HEK293 (cell line): ENCODE results near the gene AKAP8.

Experiments
- AEBP2 ChIP-seq: fragments of 450-650 bp; formaldehyde crosslinking; IDR thresholded peaks from 2 replicates; pipeline ENCODE4 v1.5.1; 2016; ENCODE audit warnings: missing biosample characterization, missing genetic modification characterization, borderline replicate concordance
- GLI2 ChIP-seq: fragments of 450-650 bp; formaldehyde crosslinking; IDR thresholded peaks from 2 replicates; pipeline ENCODE4; 2017; ENCODE audit warnings: missing biosample characterization, missing genetic modification characterization, low read depth, borderline replicate concordance
- RBAK ChIP-seq: fragments of 450-650 bp; formaldehyde crosslinking; IDR thresholded peaks from 2 replicates; pipeline ENCODE4 v1.5.1; 2016; ENCODE audit warnings: missing biosample characterization, missing genetic modification characterization
- REST ChIP-seq: fragments of 450-650 bp; formaldehyde crosslinking; IDR thresholded peaks from 2 replicates; pipeline ENCODE4 v1.5.1; 2016; ENCODE audit warnings: missing biosample characterization, missing genetic modification characterization
- ZBTB1 ChIP-seq: fragments of 450-650 bp; formaldehyde crosslinking; IDR thresholded peaks from 2 replicates; pipeline ENCODE4 v1.5.1; 2016; ENCODE audit warnings: missing biosample characterization, missing genetic modification characterization
- ZBTB21 ChIP-seq: fragments of 450-650 bp; formaldehyde crosslinking; IDR thresholded peaks from 2 replicates; pipeline ENCODE4 v1.5.1; 2017; ENCODE audit warnings: missing biosample characterization, missing genetic modification characterization
- ZBTB8A ChIP-seq: fragments of 450-650 bp; formaldehyde crosslinking; IDR thresholded peaks from 2 replicates; pipeline ENCODE4 v1.5.1; 2016; ENCODE audit warnings: missing biosample characterization, missing genetic modification characterization
- ZFP37 ChIP-seq: fragments of 450-650 bp; formaldehyde crosslinking; IDR thresholded peaks from 2 replicates; pipeline ENCODE4 v1.5.1; 2016; ENCODE audit warnings: missing biosample characterization, missing genetic modification characterization
- ZNF140 ChIP-seq: fragments of 450-650 bp; formaldehyde crosslinking; IDR thresholded peaks from 2 replicates; pipeline ENCODE4 v1.5.1; 2016; ENCODE audit warnings: missing biosample characterization, missing genetic modification characterization
- ZNF18 ChIP-seq: fragments of 450-650 bp; formaldehyde crosslinking; IDR thresholded peaks from 2 replicates; pipeline ENCODE4 v1.5.1; 2016; ENCODE audit warnings: missing biosample characterization, missing genetic modification characterization
- ZNF266 ChIP-seq: fragments of 450-650 bp; formaldehyde crosslinking; IDR thresholded peaks from 2 replicates; pipeline ENCODE4 v1.5.1; 2016; ENCODE audit warnings: missing biosample characterization, missing genetic modification characterization, low read depth
- ZNF292 ChIP-seq: fragments of 450-650 bp; formaldehyde crosslinking; IDR thresholded peaks from 2 replicates; pipeline ENCODE4 v1.5.1; 2016; ENCODE audit warnings: low read depth, missing biosample characterization, missing genetic modification characterization, borderline replicate concordance
- ZNF404 ChIP-seq: fragments of 450-650 bp; formaldehyde crosslinking; IDR thresholded peaks from 2 replicates; pipeline ENCODE4 v1.5.1; 2017; ENCODE audit warnings: missing biosample characterization, missing genetic modification characterization
- ZNF426 ChIP-seq: fragments of 450-650 bp; formaldehyde crosslinking; IDR thresholded peaks from 2 replicates; pipeline ENCODE4 v1.5.1; 2017; ENCODE audit warnings: missing biosample characterization, missing genetic modification characterization, mild to moderate bottlenecking, inconsistent platforms, moderate library complexity
- ZNF510 ChIP-seq: fragments of 450-650 bp; formaldehyde crosslinking; IDR thresholded peaks from 2 replicates; pipeline ENCODE4 v1.5.1; 2018; ENCODE audit warnings: mild to moderate bottlenecking, missing genetic modification characterization, missing biosample characterization; ENCODE audit not compliant: insufficient replicate concordance
- ZNF529 ChIP-seq: fragments of 450-650 bp; formaldehyde crosslinking; IDR thresholded peaks from 2 replicates; pipeline ENCODE4 v1.5.1; 2017; ENCODE audit warnings: missing genetic modification characterization, missing biosample characterization; ENCODE audit not compliant: insufficient replicate concordance
- ZNF530 ChIP-seq: fragments of 450-650 bp; formaldehyde crosslinking; IDR thresholded peaks from 2 replicates; pipeline ENCODE4 v1.5.1; 2016; ENCODE audit warnings: low read depth, missing biosample characterization, missing genetic modification characterization
- ZNF555 ChIP-seq: fragments of 450-650 bp; formaldehyde crosslinking; conservative IDR thresholded peaks from 2 replicates; pipeline ENCODE4 v1.5.1; 2017; ENCODE audit warnings: missing biosample characterization, mild to moderate bottlenecking, missing genetic modification characterization, inconsistent platforms
- ZNF558 ChIP-seq: fragments of 450-650 bp; formaldehyde crosslinking; IDR thresholded peaks from 2 replicates; pipeline ENCODE4 v1.5.1; 2016; ENCODE audit warnings: missing biosample characterization, missing genetic modification characterization
- ZNF560 ChIP-seq: fragments of 450-650 bp; formaldehyde crosslinking; IDR thresholded peaks from 2 replicates; pipeline ENCODE4 v1.5.1; 2017; ENCODE audit warnings: missing biosample characterization, missing genetic modification characterization, borderline replicate concordance
- ZNF580 ChIP-seq: fragments of 450-650 bp; formaldehyde crosslinking; IDR thresholded peaks from 2 replicates; pipeline ENCODE4 v1.5.1; 2016; ENCODE audit warnings: missing biosample characterization, missing genetic modification characterization
- ZNF629 ChIP-seq: fragments of 450-650 bp; formaldehyde crosslinking; IDR thresholded peaks from 2 replicates; pipeline ENCODE4 v1.5.1; 2017; ENCODE audit warnings: missing biosample characterization, missing genetic modification characterization
- ZXDB ChIP-seq: fragments of 450-650 bp; formaldehyde crosslinking; IDR thresholded peaks from 2 replicates; pipeline ENCODE4 v1.5.1; 2016; ENCODE audit warnings: missing biosample characterization, missing genetic modification characterization
- TF ChIP-seq, protein P1 (sequence below): fragments of 450-650 bp; formaldehyde crosslinking; conservative IDR thresholded peaks from 2 replicates; pipeline ENCODE4 v1.5.1; 2016; ENCODE audit warnings: low read depth, missing biosample characterization, missing genetic modification characterization

AKAP8 gene

DNA sequence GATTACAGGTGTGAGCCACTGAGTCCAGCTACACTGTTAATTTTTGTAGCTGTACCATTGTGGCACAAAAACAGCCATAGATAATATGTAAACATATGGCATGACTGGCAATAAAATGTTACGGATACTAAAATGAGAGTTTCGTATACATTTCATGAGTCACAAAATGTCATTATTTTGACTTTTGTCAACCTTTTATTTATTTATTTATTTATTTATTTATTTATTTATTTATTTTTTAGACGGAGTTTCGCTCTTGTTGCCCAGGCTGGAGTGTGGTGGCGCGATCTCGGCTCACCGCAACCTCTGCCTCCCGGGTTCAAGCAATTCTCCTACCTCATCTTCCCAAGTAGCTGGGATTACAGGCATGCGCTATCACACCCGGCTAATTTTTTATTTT lies 38.3 kb downstream of the AKAP8 start (continued):
- TF ChIP-seq ZNF580, result peak; percentile 70; the same call in 1 of the 2 replicates
- TF ChIP-seq ZNF629 (tag by site-specific recombination), result peak; percentile 51; the same call in 1 of the 2 replicates
- peak; percentile 54; the same call in 1 of the 2 replicates for TF ChIP-seq GLI2
- TF ChIP-seq AEBP2 (tag by site-specific recombination), result 0 out of 2 replicates have a peak, but pooled peaks have one; percentile 81
- TF ChIP-seq ZNF530 (tag by site-specific recombination), result peak; percentile 61; the same call in 1 of the 2 replicates
- TF ChIP-seq, protein P1, sequence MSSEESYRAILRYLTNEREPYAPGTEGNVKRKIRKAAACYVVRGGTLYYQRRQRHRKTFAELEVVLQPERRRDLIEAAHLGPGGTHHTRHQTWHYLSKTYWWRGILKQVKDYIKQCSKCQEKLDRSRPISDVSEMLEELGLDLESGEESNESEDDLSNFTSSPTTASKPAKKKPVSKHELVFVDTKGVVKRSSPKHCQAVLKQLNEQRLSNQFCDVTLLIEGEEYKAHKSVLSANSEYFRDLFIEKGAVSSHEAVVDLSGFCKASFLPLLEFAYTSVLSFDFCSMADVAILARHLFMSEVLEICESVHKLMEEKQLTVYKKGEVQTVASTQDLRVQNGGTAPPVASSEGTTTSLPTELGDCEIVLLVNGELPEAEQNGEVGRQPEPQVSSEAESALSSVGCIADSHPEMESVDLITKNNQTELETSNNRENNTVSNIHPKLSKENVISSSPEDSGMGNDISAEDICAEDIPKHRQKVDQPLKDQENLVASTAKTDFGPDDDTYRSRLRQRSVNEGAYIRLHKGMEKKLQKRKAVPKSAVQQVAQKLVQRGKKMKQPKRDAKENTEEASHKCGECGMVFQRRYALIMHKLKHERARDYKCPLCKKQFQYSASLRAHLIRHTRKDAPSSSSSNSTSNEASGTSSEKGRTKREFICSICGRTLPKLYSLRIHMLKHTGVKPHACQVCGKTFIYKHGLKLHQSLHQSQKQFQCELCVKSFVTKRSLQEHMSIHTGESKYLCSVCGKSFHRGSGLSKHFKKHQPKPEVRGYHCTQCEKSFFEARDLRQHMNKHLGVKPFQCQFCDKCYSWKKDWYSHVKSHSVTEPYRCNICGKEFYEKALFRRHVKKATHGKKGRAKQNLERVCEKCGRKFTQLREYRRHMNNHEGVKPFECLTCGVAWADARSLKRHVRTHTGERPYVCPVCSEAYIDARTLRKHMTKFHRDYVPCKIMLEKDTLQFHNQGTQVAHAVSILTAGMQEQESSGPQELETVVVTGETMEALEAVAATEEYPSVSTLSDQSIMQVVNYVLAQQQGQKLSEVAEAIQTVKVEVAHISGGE (tag by site-specific recombination), result peak; percentile 85
- TF ChIP-seq ZNF292 (tag by site-specific recombination), result peak; percentile 80; the same call in 1 of the 2 replicates
- 0 out of 2 replicates have a peak, but pooled peaks have one; percentile 70 for TF ChIP-seq ZNF404
- peak; percentile 47; the same call in 1 of the 2 replicates for TF ChIP-seq ZBTB1 (tag by site-specific recombination)
- TF ChIP-seq ZXDB (tag by site-specific recombination), result peak; percentile 84
- TF ChIP-seq ZNF426 (tag by site-specific recombination), result peak; percentile 93
- TF ChIP-seq ZNF266 (tag by site-specific recombination), result peak; percentile 92
- 0 out of 2 replicates have a peak, but pooled peaks have one; percentile 30 for TF ChIP-seq RBAK (tag by site-specific recombination)
- TF ChIP-seq ZNF529 (tag by site-specific recombination), result peak; percentile 64
- TF ChIP-seq ZFP37 (tag by site-specific recombination), result 0 out of 2 replicates have a peak, but pooled peaks have one; percentile 52
- TF ChIP-seq ZNF510, result peak; percentile 88
- TF ChIP-seq ZNF560 (tag by site-specific recombination), result peak; percentile 98
- 0 out of 2 replicates have a peak, but pooled peaks have one; percentile 48 for TF ChIP-seq ZBTB21
- TF ChIP-seq ZNF140, result peak; percentile 81; the same call in 1 of the 2 replicates
- peak; percentile 78 for TF ChIP-seq REST (tag by site-specific recombination)
- peak; percentile 80 for TF ChIP-seq ZBTB8A (tag by site-specific recombination)
- 0 out of 2 replicates have a peak, but pooled peaks have one; percentile 23 for TF ChIP-seq ZNF18 (tag by site-specific recombination)
- peak; percentile 95 for TF ChIP-seq ZNF555
- peak; percentile 91 for TF ChIP-seq ZNF558 (tag by site-specific recombination)
